HEK293 (cell line): ENCODE results near the gene C2CD2.

Source experiments
- CTCF ChIA-PET: fragments of 350-600 bp; formaldehyde crosslinking; extraction: SDS; loops from one replicate; lab custom pipeline; 2021; ENCODE audit warnings: antibody characterized with exemption; lab: Yijun Ruan, JAX
- POLR2A ChIA-PET: fragments of 300-600 bp; formaldehyde crosslinking; extraction: SDS; loops from one replicate; lab custom pipeline; 2020; ENCODE audit warnings: antibody characterized with exemption, inconsistent platforms; lab: Yijun Ruan, JAX
- H3K27ac ChIP-seq: fragments of 200-500 bp; sonication (Bioruptor generic); 2 replicates; pipeline ENCODE4 v1.5.1; 2014; ENCODE audit warnings: low read depth, low read length, control low read depth, inconsistent platforms; ENCODE audit errors: extremely low read depth
- H3K36me3 ChIP-seq, 2 experiments: fragments of 200-500 bp in 1 of 2; sonication (Bioruptor generic) in 1 of 2; 1 replicate in 1 of 2; 2 replicates in 1 of 2; pipeline ENCODE4 v1.5.1; 2014 to 2017; ENCODE audit warnings: inconsistent platforms in 2 of 2, low read length in 2 of 2; ENCODE audit not compliant: control insufficient read depth in 2 of 2, insufficient read depth in 1 of 2
- H3K4me1 ChIP-seq: fragments of 200-500 bp; sonication (Bioruptor generic); 2 replicates; pipeline ENCODE4 v1.5.1; 2014; ENCODE audit warnings: mild to moderate bottlenecking, low read length, inconsistent platforms; ENCODE audit not compliant: control insufficient read depth, insufficient read depth
- H3K4me3 ChIP-seq: 2 replicates; pipeline ENCODE4 v1.5.1; 2011; ENCODE audit warnings: low read depth, mild to moderate bottlenecking, control low read depth, low read length, moderate library complexity
- H3K9me3 ChIP-seq: fragments of 200-500 bp; sonication (Bioruptor generic); 2 replicates; pipeline ENCODE4 v1.5.1; 2014; ENCODE audit warnings: low read depth, low read length, inconsistent platforms; ENCODE audit not compliant: control insufficient read depth, insufficient read depth
- GFI1B ChIP-seq: fragments of 450-650 bp; formaldehyde crosslinking; IDR thresholded peaks from 2 replicates; pipeline ENCODE4 v1.5.1; 2016; ENCODE audit warnings: missing biosample characterization, missing genetic modification characterization
- IKZF3 ChIP-seq: fragments of 450-650 bp; IDR thresholded peaks from 2 replicates; pipeline ENCODE4 v1.5.0; 2018; ENCODE audit warnings: missing biosample characterization, mild to moderate bottlenecking, missing genetic modification characterization, moderate library complexity
- KLF8 ChIP-seq: fragments of 450-650 bp; formaldehyde crosslinking; IDR thresholded peaks from 2 replicates; pipeline ENCODE4 v1.5.1; 2016; ENCODE audit warnings: missing biosample characterization, missing genetic modification characterization
- KLF9 ChIP-seq: fragments of 450-650 bp; formaldehyde crosslinking; IDR thresholded peaks from 2 replicates; pipeline ENCODE4 v1.5.1; 2016; ENCODE audit warnings: missing biosample characterization, missing genetic modification characterization, low read depth
- MYNN ChIP-seq: fragments of 450-650 bp; formaldehyde crosslinking; IDR thresholded peaks from 2 replicates; pipeline ENCODE4 v1.5.1; 2016; ENCODE audit warnings: missing biosample characterization, missing genetic modification characterization, borderline replicate concordance
- SCRT2 ChIP-seq: fragments of 450-650 bp; formaldehyde crosslinking; IDR thresholded peaks from 2 replicates; pipeline ENCODE4 v1.5.1; 2016; ENCODE audit warnings: missing biosample characterization, missing genetic modification characterization
- ZBTB7A ChIP-seq: fragments of 450-650 bp; formaldehyde crosslinking; IDR thresholded peaks from 2 replicates; pipeline ENCODE4 v1.5.1; 2016; ENCODE audit warnings: low read depth, missing biosample characterization, missing genetic modification characterization
- ZBTB8A ChIP-seq: fragments of 450-650 bp; formaldehyde crosslinking; IDR thresholded peaks from 2 replicates; pipeline ENCODE4 v1.5.1; 2016; ENCODE audit warnings: missing biosample characterization, missing genetic modification characterization
- ZFP37 ChIP-seq: fragments of 450-650 bp; formaldehyde crosslinking; IDR thresholded peaks from 2 replicates; pipeline ENCODE4 v1.5.1; 2016; ENCODE audit warnings: missing biosample characterization, missing genetic modification characterization
- ZNF16 ChIP-seq: fragments of 450-650 bp; formaldehyde crosslinking; IDR thresholded peaks from 2 replicates; pipeline ENCODE4 v1.5.1; 2016; ENCODE audit warnings: low read depth, missing biosample characterization, missing genetic modification characterization
- ZNF174 ChIP-seq: fragments of 450-650 bp; formaldehyde crosslinking; IDR thresholded peaks from 2 replicates; pipeline ENCODE4 v1.5.0; 2017; ENCODE audit warnings: missing biosample characterization, mild to moderate bottlenecking, missing genetic modification characterization
- ZNF175 ChIP-seq: fragments of 450-650 bp; formaldehyde crosslinking; IDR thresholded peaks from 2 replicates; pipeline ENCODE4 v1.5.1; 2016; ENCODE audit warnings: missing biosample characterization, missing genetic modification characterization
- ZNF311 ChIP-seq: fragments of 450-650 bp; formaldehyde crosslinking; IDR thresholded peaks from 2 replicates; pipeline ENCODE4 v1.5.1; 2017; ENCODE audit warnings: missing biosample characterization, missing genetic modification characterization, borderline replicate concordance
- ZNF707 ChIP-seq: fragments of 450-650 bp; formaldehyde crosslinking; IDR thresholded peaks from 2 replicates; pipeline ENCODE4 v1.5.1; 2016; ENCODE audit warnings: missing biosample characterization, missing genetic modification characterization
- ZNF791 ChIP-seq: fragments of 450-650 bp; formaldehyde crosslinking; IDR thresholded peaks from 2 replicates; pipeline ENCODE4 v1.5.1; 2016; ENCODE audit warnings: missing biosample characterization, missing genetic modification characterization
- ZXDB ChIP-seq: fragments of 450-650 bp; formaldehyde crosslinking; IDR thresholded peaks from 2 replicates; pipeline ENCODE4 v1.5.1; 2016; ENCODE audit warnings: missing biosample characterization, missing genetic modification characterization
- TF ChIP-seq, protein P1 (sequence below): fragments of 450-650 bp; formaldehyde crosslinking; IDR thresholded peaks from 2 replicates; pipeline ENCODE4 v1.5.1; 2017; ENCODE audit warnings: missing biosample characterization, missing genetic modification characterization
- TF ChIP-seq, protein P2 (sequence below): fragments of 450-650 bp; formaldehyde crosslinking; IDR thresholded peaks from 2 replicates; pipeline ENCODE4 v1.5.1; 2016; ENCODE audit warnings: missing biosample characterization, missing genetic modification characterization
- TF ChIP-seq, protein P3 (sequence below): fragments of 450-650 bp; formaldehyde crosslinking; optimal IDR thresholded peaks from 2 replicates; pipeline ENCODE3; 2016; ENCODE audit warnings: missing biosample characterization, mild to moderate bottlenecking, missing genetic modification characterization
- TF ChIP-seq, protein P4 (sequence below): fragments of 450-650 bp; formaldehyde crosslinking; IDR thresholded peaks from 2 replicates; pipeline ENCODE4 v1.5.1; 2016; ENCODE audit warnings: missing biosample characterization, missing genetic modification characterization
- TF ChIP-seq, protein P5 (sequence below): fragments of 450-650 bp; formaldehyde crosslinking; IDR thresholded peaks from 2 replicates; pipeline ENCODE4 v1.5.1; 2017; ENCODE audit warnings: missing biosample characterization, missing genetic modification characterization

C2CD2 gene

DNA sequence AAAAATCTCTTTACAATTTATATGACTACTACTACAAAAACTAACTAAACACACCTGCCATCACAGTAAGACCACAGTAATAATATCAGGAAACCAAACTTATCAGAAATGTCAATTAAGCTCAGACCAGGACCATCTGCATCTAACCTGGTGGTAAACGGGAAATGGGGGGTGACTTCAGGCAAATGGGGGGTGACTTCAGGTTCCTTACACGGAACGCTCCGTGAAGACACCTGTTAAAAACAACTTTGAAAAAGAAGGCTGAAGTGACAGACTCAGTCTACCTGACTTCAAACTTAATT lies 90.4 kb downstream of the C2CD2 start (continued):
- TF ChIP-seq, protein P1, sequence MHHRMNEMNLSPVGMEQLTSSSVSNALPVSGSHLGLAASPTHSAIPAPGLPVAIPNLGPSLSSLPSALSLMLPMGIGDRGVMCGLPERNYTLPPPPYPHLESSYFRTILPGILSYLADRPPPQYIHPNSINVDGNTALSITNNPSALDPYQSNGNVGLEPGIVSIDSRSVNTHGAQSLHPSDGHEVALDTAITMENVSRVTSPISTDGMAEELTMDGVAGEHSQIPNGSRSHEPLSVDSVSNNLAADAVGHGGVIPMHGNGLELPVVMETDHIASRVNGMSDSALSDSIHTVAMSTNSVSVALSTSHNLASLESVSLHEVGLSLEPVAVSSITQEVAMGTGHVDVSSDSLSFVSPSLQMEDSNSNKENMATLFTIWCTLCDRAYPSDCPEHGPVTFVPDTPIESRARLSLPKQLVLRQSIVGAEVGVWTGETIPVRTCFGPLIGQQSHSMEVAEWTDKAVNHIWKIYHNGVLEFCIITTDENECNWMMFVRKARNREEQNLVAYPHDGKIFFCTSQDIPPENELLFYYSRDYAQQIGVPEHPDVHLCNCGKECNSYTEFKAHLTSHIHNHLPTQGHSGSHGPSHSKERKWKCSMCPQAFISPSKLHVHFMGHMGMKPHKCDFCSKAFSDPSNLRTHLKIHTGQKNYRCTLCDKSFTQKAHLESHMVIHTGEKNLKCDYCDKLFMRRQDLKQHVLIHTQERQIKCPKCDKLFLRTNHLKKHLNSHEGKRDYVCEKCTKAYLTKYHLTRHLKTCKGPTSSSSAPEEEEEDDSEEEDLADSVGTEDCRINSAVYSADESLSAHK (tag by site-specific recombination), result no peak
- TF ChIP-seq ZFP37 (tag by site-specific recombination) (no peak), ZNF311 (no peak)
- TF ChIP-seq, protein P2, sequence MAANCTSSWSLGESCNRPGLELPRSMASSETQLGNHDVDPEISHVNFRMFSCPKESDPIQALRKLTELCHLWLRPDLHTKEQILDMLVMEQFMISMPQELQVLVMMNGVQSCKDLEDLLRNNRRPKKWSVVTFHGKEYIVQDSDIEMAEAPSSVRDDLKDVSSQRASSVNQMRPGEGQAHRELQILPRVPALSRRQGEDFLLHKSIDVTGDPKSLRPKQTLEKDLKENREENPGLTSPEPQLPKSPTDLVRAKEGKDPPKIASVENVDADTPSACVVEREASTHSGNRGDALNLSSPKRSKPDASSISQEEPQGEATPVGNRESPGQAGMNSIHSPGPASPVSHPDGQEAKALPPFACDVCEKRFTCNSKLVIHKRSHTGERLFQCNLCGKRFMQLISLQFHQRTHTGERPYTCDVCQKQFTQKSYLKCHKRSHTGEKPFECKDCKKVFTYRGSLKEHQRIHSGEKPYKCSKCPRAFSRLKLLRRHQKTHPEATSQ (tag by site-specific recombination), result no peak
- TF ChIP-seq, all 188 proteins: peak for 0

DNA sequence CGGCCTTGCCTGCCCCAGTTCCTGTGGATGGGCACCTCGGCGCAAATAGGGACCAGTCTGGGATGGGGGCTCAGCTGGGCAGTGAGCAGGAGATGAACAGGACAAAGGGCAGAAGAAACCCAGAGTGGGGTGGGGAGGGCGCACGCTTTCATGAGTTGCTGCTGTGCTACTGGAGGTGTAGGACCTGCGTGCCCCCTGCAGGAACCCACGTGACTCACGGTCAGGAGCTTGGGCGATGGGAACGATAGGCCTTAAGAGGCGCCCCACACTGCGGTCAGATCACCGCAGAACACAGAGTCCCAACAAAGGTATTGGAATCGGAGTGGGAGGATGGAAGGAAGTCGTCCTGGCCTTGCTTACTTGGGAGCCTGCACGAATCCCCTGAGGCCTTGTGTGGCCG lies 91.8 kb downstream of the C2CD2 start:
- H3K4me3 ChIP-seq, result no peak overlapping the region
- CTCF ChIA-PET, result no interaction called here
- no peak overlapping the region for H3K27ac ChIP-seq
- H3K9me3 ChIP-seq, result no peaks in the 10 kb centered on the region
- TF ChIP-seq KLF8 (tag by site-specific recombination) (no peak), ZBTB7A (tag by site-specific recombination) (no peak), MYNN (no peak), ZNF16 (tag by site-specific recombination) (no peak), ZNF707 (tag by site-specific recombination) (no peak), ZNF175 (no peak), ZXDB (no peak), IKZF3 (no peak), ZFP37 (tag by site-specific recombination) (no peak), ZNF791 (no peak), GFI1B (tag by site-specific recombination) (no peak), ZNF174 (tag by site-specific recombination) (no peak), SCRT2 (tag by site-specific recombination) (no peak), ZBTB8A (tag by site-specific recombination) (no peak), KLF9 (tag by site-specific recombination) (no peak)
- TF ChIP-seq, protein P3, sequence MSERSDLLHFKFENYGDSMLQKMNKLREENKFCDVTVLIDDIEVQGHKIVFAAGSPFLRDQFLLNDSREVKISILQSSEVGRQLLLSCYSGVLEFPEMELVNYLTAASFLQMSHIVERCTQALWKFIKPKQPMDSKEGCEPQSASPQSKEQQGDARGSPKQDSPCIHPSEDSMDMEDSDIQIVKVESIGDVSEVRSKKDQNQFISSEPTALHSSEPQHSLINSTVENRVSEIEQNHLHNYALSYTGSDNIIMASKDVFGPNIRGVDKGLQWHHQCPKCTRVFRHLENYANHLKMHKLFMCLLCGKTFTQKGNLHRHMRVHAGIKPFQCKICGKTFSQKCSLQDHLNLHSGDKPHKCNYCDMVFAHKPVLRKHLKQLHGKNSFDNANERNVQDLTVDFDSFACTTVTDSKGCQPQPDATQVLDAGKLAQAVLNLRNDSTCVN (tag by site-specific recombination), result no peak
- TF ChIP-seq, protein P4, sequence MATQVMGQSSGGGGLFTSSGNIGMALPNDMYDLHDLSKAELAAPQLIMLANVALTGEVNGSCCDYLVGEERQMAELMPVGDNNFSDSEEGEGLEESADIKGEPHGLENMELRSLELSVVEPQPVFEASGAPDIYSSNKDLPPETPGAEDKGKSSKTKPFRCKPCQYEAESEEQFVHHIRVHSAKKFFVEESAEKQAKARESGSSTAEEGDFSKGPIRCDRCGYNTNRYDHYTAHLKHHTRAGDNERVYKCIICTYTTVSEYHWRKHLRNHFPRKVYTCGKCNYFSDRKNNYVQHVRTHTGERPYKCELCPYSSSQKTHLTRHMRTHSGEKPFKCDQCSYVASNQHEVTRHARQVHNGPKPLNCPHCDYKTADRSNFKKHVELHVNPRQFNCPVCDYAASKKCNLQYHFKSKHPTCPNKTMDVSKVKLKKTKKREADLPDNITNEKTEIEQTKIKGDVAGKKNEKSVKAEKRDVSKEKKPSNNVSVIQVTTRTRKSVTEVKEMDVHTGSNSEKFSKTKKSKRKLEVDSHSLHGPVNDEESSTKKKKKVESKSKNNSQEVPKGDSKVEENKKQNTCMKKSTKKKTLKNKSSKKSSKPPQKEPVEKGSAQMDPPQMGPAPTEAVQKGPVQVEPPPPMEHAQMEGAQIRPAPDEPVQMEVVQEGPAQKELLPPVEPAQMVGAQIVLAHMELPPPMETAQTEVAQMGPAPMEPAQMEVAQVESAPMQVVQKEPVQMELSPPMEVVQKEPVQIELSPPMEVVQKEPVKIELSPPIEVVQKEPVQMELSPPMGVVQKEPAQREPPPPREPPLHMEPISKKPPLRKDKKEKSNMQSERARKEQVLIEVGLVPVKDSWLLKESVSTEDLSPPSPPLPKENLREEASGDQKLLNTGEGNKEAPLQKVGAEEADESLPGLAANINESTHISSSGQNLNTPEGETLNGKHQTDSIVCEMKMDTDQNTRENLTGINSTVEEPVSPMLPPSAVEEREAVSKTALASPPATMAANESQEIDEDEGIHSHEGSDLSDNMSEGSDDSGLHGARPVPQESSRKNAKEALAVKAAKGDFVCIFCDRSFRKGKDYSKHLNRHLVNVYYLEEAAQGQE (tag by site-specific recombination), result no peak
- TF ChIP-seq, protein P5, sequence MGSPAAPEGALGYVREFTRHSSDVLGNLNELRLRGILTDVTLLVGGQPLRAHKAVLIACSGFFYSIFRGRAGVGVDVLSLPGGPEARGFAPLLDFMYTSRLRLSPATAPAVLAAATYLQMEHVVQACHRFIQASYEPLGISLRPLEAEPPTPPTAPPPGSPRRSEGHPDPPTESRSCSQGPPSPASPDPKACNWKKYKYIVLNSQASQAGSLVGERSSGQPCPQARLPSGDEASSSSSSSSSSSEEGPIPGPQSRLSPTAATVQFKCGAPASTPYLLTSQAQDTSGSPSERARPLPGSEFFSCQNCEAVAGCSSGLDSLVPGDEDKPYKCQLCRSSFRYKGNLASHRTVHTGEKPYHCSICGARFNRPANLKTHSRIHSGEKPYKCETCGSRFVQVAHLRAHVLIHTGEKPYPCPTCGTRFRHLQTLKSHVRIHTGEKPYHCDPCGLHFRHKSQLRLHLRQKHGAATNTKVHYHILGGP (tag by site-specific recombination), result no peak
- TF ChIP-seq, all 188 proteins: peak for 0
- Histone ChIP-seq H3K36me3 (peaks cover 0 to 17% of the 10 kb centered on the region in 2 experiments; a peak in 1 of 3 replicates), H3K4me1 (peaks cover 4% of the 10 kb centered on the region)
- POLR2A ChIA-PET, result no interaction called here
